ENCODE measurements around the gene DCUN1D3.

DCUN1D3 gene

GRCh38 chr16:20910781-20911321 is 10.7 kb upstream of the DCUN1D3 start:
- Histone ChIP-seq H3K36me3 (ENCODE audit: insufficient read depth, low read length) (no peaks in the 10 kb centered on the region), H3K27ac (ENCODE audit: low read depth, low read length, poor library complexity, severe bottlenecking) (no peak overlapping the region), H3K4me2 (ENCODE audit: low read length) (no peak overlapping the region), H3K9me2 (ENCODE audit: low read depth, low read length) (no peaks in the 10 kb centered on the region), H3F3A (ENCODE audit: insufficient read depth, low read length) (no peaks in the 10 kb centered on the region), H4K20me1 (ENCODE audit: insufficient read depth, low read length) (no peaks in the 10 kb centered on the region), H3K27me3 (ENCODE audit: insufficient read depth, low read length) (no peaks in the 10 kb centered on the region), H3K9ac (ENCODE audit: low read length) (no peak overlapping the region), H3K4me3 (ENCODE audit: low read depth, low read length, poor library complexity, severe bottlenecking) (no peak overlapping the region), H3K9me3 (ENCODE audit: low read length) (no peaks in the 10 kb centered on the region), H3K79me2 (ENCODE audit: insufficient read depth, low read length) (no peaks in the 10 kb centered on the region), H3K4me1 (ENCODE audit: insufficient read depth, low read length, severe bottlenecking) (peaks cover 25% of the 10 kb centered on the region), H2AFZ (ENCODE audit: low read length) (no peak overlapping the region)
- TF ChIP-seq CTCF (IDR thresholded peaks at IDR 0.05; ENCODE audit: low read length) (no peak), EZH2 (IDR thresholded peaks at IDR 0.05; ENCODE audit: borderline replicate concordance, low read length) (no peak)

DNA sequence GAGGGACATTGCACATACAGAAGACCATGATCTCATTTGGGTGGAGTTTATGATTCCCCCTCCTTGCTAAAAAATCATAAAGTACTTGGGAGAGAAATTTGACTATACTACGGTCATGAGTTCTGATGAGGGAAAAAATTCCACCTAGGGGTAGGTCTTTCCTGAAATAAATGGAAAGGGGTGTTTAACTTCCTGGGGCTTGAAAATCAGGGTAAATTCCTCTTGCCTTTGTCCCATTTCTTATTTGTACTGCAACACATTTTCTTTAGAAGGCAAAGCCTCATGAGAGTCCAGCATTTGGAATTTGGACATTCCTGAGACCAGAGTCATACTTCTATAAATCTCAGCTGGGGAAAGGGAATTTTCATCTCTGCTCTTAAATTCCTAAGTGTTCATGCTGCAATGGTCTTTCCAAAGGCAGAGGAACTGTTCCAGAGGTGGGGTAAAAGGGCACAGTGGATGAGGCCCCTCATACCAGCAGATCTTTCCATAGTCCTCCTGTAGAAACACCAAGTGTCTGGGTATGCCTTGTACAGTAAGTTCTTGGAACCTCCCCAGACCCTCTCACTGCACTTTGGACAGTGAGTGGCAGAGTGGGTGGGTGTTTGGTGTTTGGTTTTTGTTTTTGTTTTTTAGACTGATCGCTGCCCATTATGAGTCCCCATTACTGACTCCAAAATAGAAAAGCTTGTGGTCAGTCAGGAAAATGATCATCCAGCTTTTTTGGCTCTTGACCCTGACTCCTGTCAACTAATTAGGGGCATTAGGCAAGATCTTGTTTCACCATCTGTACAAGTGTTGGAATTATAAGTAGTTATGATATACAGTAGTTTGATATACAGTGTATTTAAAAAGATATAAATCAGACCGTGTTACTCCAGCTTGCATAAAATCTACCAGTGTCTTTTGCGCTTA is 6.4 kb upstream of the DCUN1D3 start:
- H3K4me1 ChIP-seq (ENCODE audit: insufficient read depth, low read length, severe bottlenecking): peaks cover 31% of the 10 kb centered on the region
- H3K79me2 ChIP-seq (ENCODE audit: insufficient read depth, low read length): no peaks in the 10 kb centered on the region
- H3K9ac ChIP-seq (ENCODE audit: low read length): no peak overlapping the region
- TF ChIP-seq EZH2 (IDR thresholded peaks at IDR 0.05; ENCODE audit: borderline replicate concordance, low read length): no peak
- TF ChIP-seq CTCF (IDR thresholded peaks at IDR 0.05; ENCODE audit: low read length): no peak
- H3K9me3 ChIP-seq (ENCODE audit: low read length): no peaks in the 10 kb centered on the region
- H3K9me2 ChIP-seq (ENCODE audit: low read depth, low read length): no peaks in the 10 kb centered on the region
- no peaks in the 10 kb centered on the region for H3K27me3 ChIP-seq (ENCODE audit: insufficient read depth, low read length)
- no peak overlapping the region for H3K4me2 ChIP-seq (ENCODE audit: low read length)
- no peak overlapping the region for H3K27ac ChIP-seq (ENCODE audit: low read depth, low read length, poor library complexity, severe bottlenecking)
- H4K20me1 ChIP-seq (ENCODE audit: insufficient read depth, low read length): no peaks in the 10 kb centered on the region
- no peak overlapping the region for H2AFZ ChIP-seq (ENCODE audit: low read length)
- H3F3A ChIP-seq (ENCODE audit: insufficient read depth, low read length): no peaks in the 10 kb centered on the region
- no peak overlapping the region for H3K4me3 ChIP-seq (ENCODE audit: low read depth, low read length, poor library complexity, severe bottlenecking)
- peaks cover 12% of the 10 kb centered on the region for H3K36me3 ChIP-seq (ENCODE audit: insufficient read depth, low read length)

- Histone ChIP-seq H3K9me2 (ENCODE audit: low read depth, low read length) (no peaks in the 10 kb centered on the region), H3K4me1 (ENCODE audit: insufficient read depth, low read length, severe bottlenecking) (peaks cover 35% of the 10 kb centered on the region), H3K79me2 (ENCODE audit: insufficient read depth, low read length) (no peaks in the 10 kb centered on the region), H2AFZ (ENCODE audit: low read length) (no peak overlapping the region), H3K36me3 (ENCODE audit: insufficient read depth, low read length) (peaks cover 12% of the 10 kb centered on the region), H3K4me2 (ENCODE audit: low read length) (no peak overlapping the region), H3K27me3 (ENCODE audit: insufficient read depth, low read length) (no peaks in the 10 kb centered on the region), H3K9ac (ENCODE audit: low read length) (no peak overlapping the region), H3K4me3 (ENCODE audit: low read depth, low read length, poor library complexity, severe bottlenecking) (no peak overlapping the region), H3F3A (ENCODE audit: insufficient read depth, low read length) (no peaks in the 10 kb centered on the region), H3K9me3 (ENCODE audit: low read length) (no peaks in the 10 kb centered on the region), H4K20me1 (ENCODE audit: insufficient read depth, low read length) (no peaks in the 10 kb centered on the region), H3K27ac (ENCODE audit: low read depth, low read length, poor library complexity, severe bottlenecking) (no peak overlapping the region)
- TF ChIP-seq EZH2 (IDR thresholded peaks at IDR 0.05; ENCODE audit: borderline replicate concordance, low read length) (no peak), CTCF (IDR thresholded peaks at IDR 0.05; ENCODE audit: low read length) (no peak)
Observed at GRCh38 chr16:20905576-20905975, 5.4 kb upstream of the DCUN1D3 start.
